ENCODE results near the gene HOXB6. TPM values are rescaled to one million over a fixed set of nuclear protein-coding genes. Genes with fewer than 3 reads are reported as not detected.

HOXB6 gene
- total RNA-seq, 4 donors from 2014 or later = 34.3 to 98.4 (median 66.7) TPM

- no peaks in the 10 kb centered on the region for H3K36me3 ChIP-seq
- TF ChIP-seq CTCF (IDR thresholded peaks at IDR 0.05) = no peak
- no peak for TF ChIP-seq POLR2A (IDR thresholded peaks at IDR 0.05)
- H3K4me3 ChIP-seq = peak overlapping the region; percentile 8 to 43 (median 32)
- H3K9me3 ChIP-seq = no peaks in the 10 kb centered on the region
- DNase-seq = peak in 1 of 3 donors; percentile 30
- H3K27ac ChIP-seq = peak overlapping the region; percentile 43 to 96 (median 62)
- H3K27me3 ChIP-seq = no peaks in the 10 kb centered on the region
- peaks cover 0 to 89% (median 2%) of the 10 kb centered on the region in 4 donors for H3K4me1 ChIP-seq
Measured at GRCh38 chr17:48563867-48564187, 41.0 kb downstream of the HOXB6 start.

- DNase-seq = peak in 1 of 3 donors; percentile 16
- TF ChIP-seq CTCF (IDR thresholded peaks at IDR 0.05) = no peak
- TF ChIP-seq POLR2A (IDR thresholded peaks at IDR 0.05) = no peak
- Histone ChIP-seq H3K4me1 (peaks cover 0 to 89% (median 2%) of the 10 kb centered on the region in 4 donors), H3K27me3 (no peaks in the 10 kb centered on the region), H3K9me3 (no peaks in the 10 kb centered on the region), H3K27ac (peak overlapping the region; percentile 27 to 96 (median 62)), H3K36me3 (no peaks in the 10 kb centered on the region), H3K4me3 (peak overlapping the region in 3 of 4 donors; percentile 27 to 43 (median 37))
Measured at GRCh38 chr17:48563385-48563838, 41.4 kb downstream of the HOXB6 start.

- no peak overlapping the region for H3K4me3 ChIP-seq
- no peaks in the 10 kb centered on the region for H3K27me3 ChIP-seq
- peak overlapping the region; percentile 27 to 96 (median 62) for H3K27ac ChIP-seq
- TF ChIP-seq CTCF (IDR thresholded peaks at IDR 0.05) = no peak
- no peak for TF ChIP-seq POLR2A (IDR thresholded peaks at IDR 0.05)
- DNase-seq = peak in 1 of 3 donors; percentile 9
- H3K36me3 ChIP-seq = no peaks in the 10 kb centered on the region
- no peaks in the 10 kb centered on the region for H3K9me3 ChIP-seq
- peaks cover 0 to 89% (median 2%) of the 10 kb centered on the region in 4 donors for H3K4me1 ChIP-seq
Measured at GRCh38 chr17:48562934-48563333, 41.9 kb downstream of the HOXB6 start.

- DNase-seq = peak in 1 of 3 donors; percentile 47
- H3K36me3 ChIP-seq = no peaks in the 10 kb centered on the region
- no peaks in the 10 kb centered on the region for H3K9me3 ChIP-seq
- H3K4me3 ChIP-seq = no peak overlapping the region
- TF ChIP-seq CTCF (IDR thresholded peaks at IDR 0.05) (peak in 2 of 6 experiments; percentile 8 to 15), POLR2A (IDR thresholded peaks at IDR 0.05) (no peak)
- peak overlapping the region in 2 of 4 donors; percentile 62 to 96 for H3K27ac ChIP-seq
- no peaks in the 10 kb centered on the region for H3K27me3 ChIP-seq
- peaks cover 0 to 89% (median 4%) of the 10 kb centered on the region in 4 donors for H3K4me1 ChIP-seq
Measured at GRCh38 chr17:48561884-48562810, 42.6 kb downstream of the HOXB6 start.

- TF ChIP-seq CTCF (IDR thresholded peaks at IDR 0.05) (no peak), POLR2A (IDR thresholded peaks at IDR 0.05) (no peak)
- DNase-seq = no peak
- Histone ChIP-seq H3K36me3 (no peaks in the 10 kb centered on the region), H3K27ac (peak overlapping the region; percentile 6 to 96 (median 58)), H3K9me3 (no peaks in the 10 kb centered on the region), H3K4me3 (no peak overlapping the region), H3K4me1 (peaks cover 0 to 89% (median 2%) of the 10 kb centered on the region in 4 donors), H3K27me3 (no peaks in the 10 kb centered on the region)
Measured at GRCh38 chr17:48559840-48560817, 44.7 kb downstream of the HOXB6 start.
